AG09319 (cell line): ENCODE measurements around the gene CBX5.
A peak's percentile ranks its signal among the peaks of the same experiment; 100 is the strongest.

Source experiments
- DNase-seq: peaks from one replicate; pipeline ENCODE4 v3.0.0-alpha.2; 2010; ENCODE audit warnings: low read depth; ENCODE audit errors: extremely low read depth
- CTCF ChIP-seq: IDR thresholded peaks from 2 replicates; pipeline ENCODE4 v1.5.1; 2011; ENCODE audit warnings: low read depth, mild to moderate bottlenecking, inconsistent platforms, low read length, moderate library complexity

CBX5 gene

GRCh38 chr12:54266852-54267251, 13.1 kb downstream of the CBX5 start:
- DNase-seq = no peak
- no peak for TF ChIP-seq CTCF

- no peak for TF ChIP-seq CTCF
- no peak for DNase-seq
These were observed 14.5 kb downstream of the CBX5 start for GRCh38 chr12:54265364-54265812.

- no peak for TF ChIP-seq CTCF
- DNase-seq = no peak
These were observed 17.5 kb downstream of the CBX5 start for GRCh38 chr12:54262403-54262925.

GRCh38 chr12:54261815-54262402, 18.0 kb downstream of the CBX5 start:
- no peak for TF ChIP-seq CTCF

GRCh38 chr12:54259194-54260011, 20.5 kb downstream of the CBX5 start:
- TF ChIP-seq CTCF = no peak
- DNase-seq = peak; percentile 77

More at GRCh38 chr12:54261815-54262402, 18.0 kb downstream of the CBX5 start:
- DNase-seq = no peak

- no peak for DNase-seq
- no peak for TF ChIP-seq CTCF
These were observed 21.7 kb downstream of the CBX5 start for GRCh38 chr12:54258201-54258681.

GRCh38 chr12:54257332-54257731, 22.6 kb downstream of the CBX5 start:
- no peak for DNase-seq
- TF ChIP-seq CTCF = no peak
